IMR-90 (cell line): ENCODE results near the gene UMOD. TPM values are rescaled to one million over a fixed set of nuclear protein-coding genes. Genes with fewer than 3 reads are reported as not detected.

Experiments
- ATAC-seq: fragments of 200-7000 bp; cut with Tn5 transposase; 2 replicates; pipeline ENCODE4 v1.9.1; 2020; ENCODE audit warnings: low read depth, mild to moderate bottlenecking, moderate library complexity
- BruUV-seq: library from RNA; stranded (reverse); fragments of 400-500 nt; replicated peaks from 2 replicates; lab custom pipeline; 2021; lab: Mats Ljungman, UMichigan
- CTCF ChIA-PET: fragments of 300-600 bp; formaldehyde crosslinking; extraction: SDS; loops from one replicate; lab custom pipeline; 2021; ENCODE audit warnings: antibody characterized with exemption; lab: Yijun Ruan, JAX
- POLR2A ChIA-PET: fragments of 300-600 bp; sonication (Branson Sonifier 250); formaldehyde crosslinking; loops from one replicate; lab custom pipeline; 2022; ENCODE audit warnings: antibody characterized with exemption; ENCODE audit not compliant: unreplicated experiment; lab: Charles Lee
- DNase-seq: peaks from one replicate; pipeline ENCODE4 v3.0.0; 2013
- H2AFZ ChIP-seq: replicated peaks from 2 replicates; pipeline ENCODE3; 2013; ENCODE audit warnings: low read length, mild to moderate bottlenecking; ENCODE audit not compliant: poor library complexity
- H2AK5ac ChIP-seq: 2 replicates; pipeline ENCODE4 v1.6.1; 2013; ENCODE audit warnings: low read depth, low read length, inconsistent platforms
- H2AK9ac ChIP-seq: replicated peaks from 2 replicates; pipeline ENCODE3; 2013; ENCODE audit warnings: mild to moderate bottlenecking, low read depth, low read length, moderate library complexity; ENCODE audit not compliant: poor library complexity
- H2BK120ac ChIP-seq: 2 replicates; pipeline ENCODE4 v1.6.1; 2013; ENCODE audit warnings: low read depth, low read length, inconsistent platforms
- H2BK15ac ChIP-seq: 3 replicates; pipeline ENCODE4 v1.6.1; 2013; ENCODE audit warnings: low read depth, low read length, inconsistent platforms
- H2BK20ac ChIP-seq: 2 replicates; pipeline ENCODE4 v1.6.1; 2013; ENCODE audit warnings: low read depth, mild to moderate bottlenecking, inconsistent platforms, low read length, moderate library complexity
- H2BK5ac ChIP-seq: 2 replicates; pipeline ENCODE4 v1.6.1; 2013; ENCODE audit warnings: mild to moderate bottlenecking, low read depth, low read length, inconsistent platforms; ENCODE audit not compliant: poor library complexity, severe bottlenecking
- H3K14ac ChIP-seq: replicated peaks from 2 replicates; pipeline ENCODE4 v1.6.1; 2013; ENCODE audit warnings: low read depth, low read length, inconsistent platforms
- H3K18ac ChIP-seq: 2 replicates; pipeline ENCODE4 v1.6.1; 2013; ENCODE audit warnings: low read depth, low read length, control low read depth
- H3K23ac ChIP-seq: 2 replicates; pipeline ENCODE4 v1.6.1; 2013; ENCODE audit warnings: low read depth, low read length, inconsistent platforms
- H3K27ac ChIP-seq: 2 replicates; pipeline ENCODE4 v1.5.1; 2013; ENCODE audit warnings: mild to moderate bottlenecking, control low read depth, low read length; ENCODE audit not compliant: insufficient read depth
- H3K27me3 ChIP-seq: 2 replicates; pipeline ENCODE4 v1.6.1; 2013; ENCODE audit warnings: low read length; ENCODE audit not compliant: control insufficient read depth, insufficient read depth
- H3K36me3 ChIP-seq: 2 replicates; pipeline ENCODE4 v1.6.1; 2013; ENCODE audit warnings: low read length, mixed read lengths; ENCODE audit not compliant: control insufficient read depth, insufficient read depth
- H3K4ac ChIP-seq: 2 replicates; pipeline ENCODE4 v1.6.1; 2013; ENCODE audit warnings: low read depth, low read length, inconsistent platforms
- H3K4me1 ChIP-seq: 2 replicates; pipeline ENCODE4 v1.6.1; 2013; ENCODE audit warnings: low read length, mixed read lengths; ENCODE audit not compliant: control insufficient read depth, insufficient read depth
- H3K4me2 ChIP-seq: 2 replicates; pipeline ENCODE4 v1.6.1; 2013; ENCODE audit warnings: low read depth, mild to moderate bottlenecking, control low read depth, low read length, moderate library complexity
- H3K4me3 ChIP-seq: 2 replicates; pipeline ENCODE4 v1.5.1; 2013; ENCODE audit warnings: low read depth, mild to moderate bottlenecking, control low read depth, low read length, moderate library complexity; ENCODE audit not compliant: insufficient read depth
- H3K56ac ChIP-seq: 2 replicates; pipeline ENCODE4 v1.6.1; 2013; ENCODE audit warnings: low read length, inconsistent platforms; ENCODE audit not compliant: insufficient read depth; ENCODE audit errors: extremely low read depth
- H3K79me1 ChIP-seq, 2 experiments: 2 replicates each; pipeline ENCODE4 v1.6.1; 2013; ENCODE audit warnings: low read length in 2 of 2, inconsistent platforms in 1 of 2, low read depth in 1 of 2
- H3K9ac ChIP-seq: 2 replicates; pipeline ENCODE4 v1.6.1; 2013; ENCODE audit warnings: low read depth, low read length, control low read depth
- H3K9me1 ChIP-seq: 2 replicates; pipeline ENCODE4 v1.6.1; 2013; ENCODE audit warnings: low read length, inconsistent platforms; ENCODE audit not compliant: insufficient read depth
- H3K9me3 ChIP-seq: 2 replicates; pipeline ENCODE4 v1.6.1; 2013; ENCODE audit warnings: low read length; ENCODE audit not compliant: control insufficient read depth, insufficient read depth
- H4K20me1 ChIP-seq: 2 replicates; pipeline ENCODE4 v1.6.1; 2013; ENCODE audit warnings: low read length, inconsistent platforms; ENCODE audit not compliant: insufficient read depth
- H4K5ac ChIP-seq: 2 replicates; pipeline ENCODE4 v1.6.1; 2013; ENCODE audit warnings: mild to moderate bottlenecking, low read depth, low read length, control low read depth
- H4K8ac ChIP-seq, 2 experiments: 2 replicates each; pipeline ENCODE4 v1.6.1; 2013; ENCODE audit warnings: low read depth in 2 of 2, low read length in 2 of 2, control low read depth in 1 of 2, inconsistent platforms in 1 of 2
- H4K91ac ChIP-seq: 2 replicates; pipeline ENCODE4 v1.6.1; 2013; ENCODE audit warnings: low read depth, low read length, inconsistent platforms; ENCODE audit not compliant: insufficient read depth
- CHD1 ChIP-seq: IDR thresholded peaks from 2 replicates; pipeline ENCODE4 v1.6.1; 2012; ENCODE audit warnings: low read depth, low read length, improper control_type of control experiment
- FOS ChIP-seq: fragments of 150-350 bp; IDR thresholded peaks from 2 replicates; pipeline ENCODE4 v1.6.1; 2016; ENCODE audit warnings: low read depth, low read length
- MAFK ChIP-seq: IDR thresholded peaks from 2 replicates; pipeline ENCODE4 v1.6.1; 2012; ENCODE audit warnings: low read depth, low read length, improper control_type of control experiment
- MAZ ChIP-seq: IDR thresholded peaks from 2 replicates; pipeline ENCODE4 v1.6.1; 2012; ENCODE audit warnings: low read depth, mild to moderate bottlenecking, low read length, improper control_type of control experiment, moderate library complexity, borderline replicate concordance
- NFE2L2 ChIP-seq: fragments of 150-350 bp; IDR thresholded peaks from 2 replicates; pipeline ENCODE4 v1.6.1; 2016; ENCODE audit warnings: low read depth, mild to moderate bottlenecking, low read length
- RAD21 ChIP-seq: IDR thresholded peaks from 2 replicates; pipeline ENCODE4 v1.6.1; 2012; ENCODE audit warnings: low read length, improper control_type of control experiment
- SMC3 ChIP-seq: fragments of 150-350 bp; IDR thresholded peaks from 2 replicates; pipeline ENCODE4 v1.6.1; 2016; ENCODE audit warnings: low read depth, mild to moderate bottlenecking, antibody characterized with exemption, low read length, moderate library complexity
- WGBS, 2 experiments: methylation state at CpG; one replicate each; pipeline versions ENCODE4 v1.1.5 to v1.1.7; 2013; ENCODE audit warnings: missing lambda C conversion rate in 2 of 2; ENCODE audit not compliant: insufficient read length in 1 of 2; ENCODE audit errors: extremely low coverage in 2 of 2; 5-methylcytosine and 5-hydroxymethylcytosine counted together
- dilution Hi-C: fragments of 300-500 bp; cut with HindIII; formaldehyde crosslinking; loops from one replicate; pipeline ENCODE4 v1.14.3; 2018; ENCODE audit warnings: low sequenced_read_pairs; ENCODE audit not compliant: unreplicated experiment
- in situ Hi-C: fragments of 300-500 bp; cut with MboI; formaldehyde crosslinking; loops from 3 replicates; pipeline ENCODE4 v1.14.3; 2019; ENCODE audit warnings: low sequenced_read_pairs, inconsistent platforms, mixed read lengths
- intact Hi-C: fragments of 100-400 bp; cut with micrococcal nuclease; formaldehyde crosslinking; loops from 2 replicates; pipeline ENCODE4 v1.10.0; 2022
- polyA plus RNA-seq, 3 experiments: library from polyadenylated mRNA; depleted of rRNA; stranded (reverse); fragments of >200 nt; gene quantifications; 2 replicates each; pipeline ENCODE4 v1.2.3, GENCODE V29; 2012; ENCODE audit warnings: low replicate concordance in 1 of 3
- total RNA-seq: library from RNA; depleted of rRNA; stranded (reverse); fragments of >200 nt; gene quantifications from 2 replicates; pipeline ENCODE4 v1.2.3, GENCODE V29; 2012
- TF ChIP-seq, protein P1 (sequence below): fragments of 150-350 bp; IDR thresholded peaks from 2 replicates; pipeline ENCODE4 v1.6.1; 2016; ENCODE audit warnings: low read depth, mild to moderate bottlenecking, low read length, moderate library complexity, borderline replicate concordance
- TF ChIP-seq, protein P2 (sequence below): conservative IDR thresholded peaks from 2 replicates; pipeline ENCODE4 v1.5.1; 2012; ENCODE audit warnings: mild to moderate bottlenecking, low read depth, low read length, improper control_type of control experiment
- TF ChIP-seq, protein P3 (sequence below): fragments of 150-350 bp; IDR thresholded peaks from 2 replicates; pipeline ENCODE4 v1.6.1; 2017; ENCODE audit warnings: mild to moderate bottlenecking, antibody characterized with exemption, low read length, low read depth

Gene UMOD
- total and polyA plus RNA-seq, 2 of the 4 experiments (the other 2 are of a cell fraction): not detected

DNA sequence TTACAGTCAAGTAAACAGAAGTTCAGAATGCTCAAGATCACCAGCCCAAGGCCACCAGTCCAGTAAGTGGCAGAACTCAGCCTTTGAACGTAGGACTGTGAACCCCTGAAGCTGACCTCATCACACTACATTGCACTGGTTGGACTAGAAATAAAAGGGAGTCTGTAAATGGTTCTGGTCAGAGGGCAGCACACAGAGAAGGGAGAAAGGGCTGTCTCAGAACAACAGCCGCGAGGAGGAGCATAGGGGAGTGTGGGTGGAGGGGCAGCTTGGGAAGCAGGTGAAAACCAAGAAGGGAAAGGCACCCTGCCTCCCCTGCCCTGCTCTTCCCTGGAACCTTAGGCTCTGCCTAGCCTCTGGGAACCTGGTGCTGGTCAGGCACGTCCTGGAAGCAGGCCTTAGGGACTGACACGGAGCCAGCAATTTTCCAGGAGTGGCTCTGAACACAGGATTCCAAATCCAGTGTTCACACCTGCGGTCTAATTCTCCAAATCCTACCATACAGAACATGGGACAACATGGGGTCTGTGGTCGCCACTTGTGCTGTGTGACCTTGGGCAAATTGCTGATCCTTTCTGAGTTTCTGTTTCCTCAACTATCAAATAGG, 45.1 kb upstream of the UMOD start:
- intact Hi-C loops: no loop called here
- Histone ChIP-seq H2AK5ac (no peak overlapping the region), H4K91ac (no peak overlapping the region), H2BK5ac (no peak overlapping the region), H3K4me3 (no peak overlapping the region), H3K27ac (no peak overlapping the region), H3K9me3 (peaks cover 3% of the 10 kb centered on the region; the same call in 1 of the 2 replicates), H3K4ac (no peak overlapping the region), H3K79me1 (no peaks in the 10 kb centered on the region), H3K4me1 (no peaks in the 10 kb centered on the region), H3K9ac (no peak overlapping the region), H4K20me1 (no peaks in the 10 kb centered on the region), H2AK9ac (no peak overlapping the region), H3K14ac (no peak overlapping the region), H3K36me3 (no peaks in the 10 kb centered on the region), H4K5ac (no peak overlapping the region), H3K4me2 (no peak overlapping the region), H2AFZ (no peak overlapping the region), H4K8ac (no peak overlapping the region), H2BK20ac (no peak overlapping the region), H2BK120ac (no peak overlapping the region), H3K27me3 (no peaks in the 10 kb centered on the region), H3K18ac (no peak overlapping the region), H3K23ac (no peak overlapping the region), H2BK15ac (no peak overlapping the region), H3K56ac (no peak overlapping the region), H3K9me1 (no peaks in the 10 kb centered on the region)
- no peak for DNase-seq
- TF ChIP-seq, protein P1, sequence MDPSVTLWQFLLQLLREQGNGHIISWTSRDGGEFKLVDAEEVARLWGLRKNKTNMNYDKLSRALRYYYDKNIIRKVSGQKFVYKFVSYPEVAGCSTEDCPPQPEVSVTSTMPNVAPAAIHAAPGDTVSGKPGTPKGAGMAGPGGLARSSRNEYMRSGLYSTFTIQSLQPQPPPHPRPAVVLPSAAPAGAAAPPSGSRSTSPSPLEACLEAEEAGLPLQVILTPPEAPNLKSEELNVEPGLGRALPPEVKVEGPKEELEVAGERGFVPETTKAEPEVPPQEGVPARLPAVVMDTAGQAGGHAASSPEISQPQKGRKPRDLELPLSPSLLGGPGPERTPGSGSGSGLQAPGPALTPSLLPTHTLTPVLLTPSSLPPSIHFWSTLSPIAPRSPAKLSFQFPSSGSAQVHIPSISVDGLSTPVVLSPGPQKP: no peak
- TF ChIP-seq SMC3 (no peak), CHD1 (no peak), MAFK (no peak), NFE2L2 (no peak), MAZ (no peak), RAD21 (no peak), FOS (no peak)
- TF ChIP-seq, protein P2, sequence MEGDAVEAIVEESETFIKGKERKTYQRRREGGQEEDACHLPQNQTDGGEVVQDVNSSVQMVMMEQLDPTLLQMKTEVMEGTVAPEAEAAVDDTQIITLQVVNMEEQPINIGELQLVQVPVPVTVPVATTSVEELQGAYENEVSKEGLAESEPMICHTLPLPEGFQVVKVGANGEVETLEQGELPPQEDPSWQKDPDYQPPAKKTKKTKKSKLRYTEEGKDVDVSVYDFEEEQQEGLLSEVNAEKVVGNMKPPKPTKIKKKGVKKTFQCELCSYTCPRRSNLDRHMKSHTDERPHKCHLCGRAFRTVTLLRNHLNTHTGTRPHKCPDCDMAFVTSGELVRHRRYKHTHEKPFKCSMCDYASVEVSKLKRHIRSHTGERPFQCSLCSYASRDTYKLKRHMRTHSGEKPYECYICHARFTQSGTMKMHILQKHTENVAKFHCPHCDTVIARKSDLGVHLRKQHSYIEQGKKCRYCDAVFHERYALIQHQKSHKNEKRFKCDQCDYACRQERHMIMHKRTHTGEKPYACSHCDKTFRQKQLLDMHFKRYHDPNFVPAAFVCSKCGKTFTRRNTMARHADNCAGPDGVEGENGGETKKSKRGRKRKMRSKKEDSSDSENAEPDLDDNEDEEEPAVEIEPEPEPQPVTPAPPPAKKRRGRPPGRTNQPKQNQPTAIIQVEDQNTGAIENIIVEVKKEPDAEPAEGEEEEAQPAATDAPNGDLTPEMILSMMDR: no peak
- TF ChIP-seq, protein P3, sequence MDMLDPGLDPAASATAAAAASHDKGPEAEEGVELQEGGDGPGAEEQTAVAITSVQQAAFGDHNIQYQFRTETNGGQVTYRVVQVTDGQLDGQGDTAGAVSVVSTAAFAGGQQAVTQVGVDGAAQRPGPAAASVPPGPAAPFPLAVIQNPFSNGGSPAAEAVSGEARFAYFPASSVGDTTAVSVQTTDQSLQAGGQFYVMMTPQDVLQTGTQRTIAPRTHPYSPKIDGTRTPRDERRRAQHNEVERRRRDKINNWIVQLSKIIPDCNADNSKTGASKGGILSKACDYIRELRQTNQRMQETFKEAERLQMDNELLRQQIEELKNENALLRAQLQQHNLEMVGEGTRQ: no peak
- in situ Hi-C loops: loop anchor here (25.0 kb wide), 1 partner anchor 785 kb away; no protein-coding TSS in a partner anchor
- BruUV-seq: no TSS peak
- POLR2A ChIA-PET: no interaction called here
- no peak for ATAC-seq
- no CpG with 5 or more reads among the region's 7 CpGs for WGBS, 2 experiments
- CTCF ChIA-PET: no interaction called here
- dilution Hi-C loops: no loop called here
